Glomerular visceral epithelial cell (primary cell): Measurements from ENCODE around the gene CPED1.

Source experiments
- DNase-seq: peaks from one replicate; pipeline ENCODE4 v3.0.0-alpha.2; 2016; ENCODE audit errors: extremely low spot score

CPED1 gene

DNA sequence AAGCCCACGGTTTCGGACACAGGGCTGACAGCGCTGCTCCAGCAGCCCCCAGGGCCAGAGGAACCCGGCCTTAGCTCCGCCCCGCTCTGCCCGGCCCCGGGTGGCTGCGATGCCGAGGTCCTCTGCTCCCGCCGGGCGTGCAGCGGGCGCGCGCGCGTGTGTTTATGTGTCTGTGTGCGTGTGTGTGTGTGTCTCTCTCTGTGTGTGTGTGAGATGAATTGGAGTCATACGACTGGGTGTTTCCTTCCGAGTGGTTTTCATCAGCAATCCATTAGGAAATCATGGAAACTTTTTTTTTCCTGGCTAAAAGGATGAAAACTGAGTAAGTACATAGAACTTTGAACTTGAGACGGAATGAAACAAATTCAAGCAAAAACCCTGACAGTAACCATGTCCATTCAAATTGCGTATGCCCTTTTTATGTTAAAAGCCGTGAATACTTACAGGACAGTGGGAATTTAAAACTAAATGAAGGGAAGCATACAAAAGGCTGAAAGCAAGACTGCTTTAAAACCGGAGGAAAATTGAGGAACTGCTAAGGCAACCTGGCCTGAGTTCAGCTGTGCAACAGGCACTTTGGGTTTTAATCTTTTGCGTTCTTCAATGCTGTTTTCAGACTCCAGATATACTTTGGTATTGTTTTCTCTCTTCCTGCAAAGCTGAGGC, at the start of gene CPED1:
Gene CPED1, plus strand, starts transcription at position 121 of the 666 bp plus-strand sequence. CDS start 911 bp downstream, outside the sequence.
- DNase-seq = peak; percentile 68

DNA sequence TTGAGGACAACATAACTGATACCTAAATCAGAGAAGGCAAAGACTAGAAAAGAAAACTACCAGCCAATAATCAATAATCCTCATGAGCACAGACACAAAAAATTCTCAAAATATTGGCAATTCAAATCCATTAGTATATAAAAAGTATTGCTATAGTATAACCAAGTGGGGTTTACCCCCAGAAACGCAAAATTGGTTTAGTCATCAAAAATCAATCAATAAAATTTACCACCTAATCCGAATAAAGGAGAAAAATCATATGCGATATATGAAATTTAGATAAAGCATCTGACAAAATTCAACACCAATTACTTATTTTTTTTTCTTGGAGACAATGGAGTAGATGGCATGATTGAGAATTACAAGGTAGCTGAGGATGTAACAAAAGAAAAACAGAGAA, 49.2 kb upstream of the CPED1 start:
- DNase-seq = no peak

DNA sequence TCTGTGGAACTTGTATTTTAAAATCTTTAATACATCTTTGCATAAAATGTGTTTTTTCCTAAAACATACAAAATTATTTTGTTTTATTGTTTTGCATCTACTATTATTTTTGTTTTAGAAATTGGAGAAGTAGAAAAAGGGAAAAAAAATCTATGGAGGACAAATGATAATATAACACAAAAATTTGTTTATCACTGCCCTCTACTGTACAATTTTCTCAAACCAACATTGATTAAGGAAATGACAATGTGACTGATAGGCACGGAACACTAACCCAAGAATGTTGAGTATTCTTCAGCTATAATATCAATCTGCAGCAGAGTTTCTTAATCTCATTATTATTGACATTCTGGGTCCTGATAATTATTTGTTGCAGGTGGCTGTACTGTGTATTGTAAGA, 47.4 kb upstream of the CPED1 start:
- DNase-seq = peak; percentile 3

GRCh38 chr7:120941856-120942255, 46.7 kb upstream of the CPED1 start:
- no peak for DNase-seq

GRCh38 chr7:120942861-120943260, 45.6 kb upstream of the CPED1 start:
- no peak for DNase-seq

- no peak for DNase-seq
Observed at GRCh38 chr7:120944826-120945562, 43.5 kb upstream of the CPED1 start.

DNA sequence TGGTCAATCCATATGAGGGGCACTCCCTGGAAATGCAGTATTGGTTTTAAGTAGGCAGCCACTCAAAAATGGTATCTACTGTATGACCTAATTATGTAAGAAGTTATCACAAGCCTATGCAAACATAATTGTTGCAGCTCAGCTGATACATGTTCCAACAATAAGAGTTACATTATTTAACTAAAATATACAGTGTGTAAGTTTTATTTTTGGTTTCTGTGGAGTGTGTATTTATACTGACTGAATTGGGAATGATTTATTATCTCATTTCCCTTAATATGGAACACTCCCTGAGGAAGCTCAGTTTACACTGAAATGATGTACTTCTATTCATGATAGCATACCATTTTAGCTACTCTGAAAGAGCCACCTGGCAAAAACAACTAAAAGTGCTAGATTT, 40.5 kb upstream of the CPED1 start:
- no peak for DNase-seq

GRCh38 chr7:120949393-120949911, 39.1 kb upstream of the CPED1 start:
- DNase-seq = peak; percentile 4

DNA sequence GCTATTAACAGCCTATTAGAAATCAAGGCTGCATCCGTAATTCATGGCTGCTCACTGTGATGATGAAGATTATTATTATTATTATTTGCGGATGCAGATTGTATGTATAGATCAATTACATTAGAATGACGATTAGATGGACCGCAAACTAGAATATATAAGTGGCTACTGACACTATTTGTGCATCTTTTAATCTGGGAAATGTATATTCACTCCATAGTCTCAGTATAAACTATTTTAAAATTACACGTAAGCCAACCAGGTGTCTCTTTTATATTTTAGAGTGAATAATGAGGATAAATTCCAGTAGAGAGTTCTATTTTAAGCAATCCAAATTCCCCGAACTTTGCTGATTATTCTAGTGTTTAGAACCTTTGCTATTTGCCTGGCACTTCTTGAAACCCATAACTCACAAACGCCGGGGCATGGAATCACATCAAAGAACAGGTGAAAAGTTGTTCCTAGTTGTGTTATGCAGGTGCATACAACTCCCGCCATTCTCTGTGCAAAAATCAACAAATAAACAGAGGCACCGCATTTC, 38.4 kb upstream of the CPED1 start:
- DNase-seq = no peak

DNA sequence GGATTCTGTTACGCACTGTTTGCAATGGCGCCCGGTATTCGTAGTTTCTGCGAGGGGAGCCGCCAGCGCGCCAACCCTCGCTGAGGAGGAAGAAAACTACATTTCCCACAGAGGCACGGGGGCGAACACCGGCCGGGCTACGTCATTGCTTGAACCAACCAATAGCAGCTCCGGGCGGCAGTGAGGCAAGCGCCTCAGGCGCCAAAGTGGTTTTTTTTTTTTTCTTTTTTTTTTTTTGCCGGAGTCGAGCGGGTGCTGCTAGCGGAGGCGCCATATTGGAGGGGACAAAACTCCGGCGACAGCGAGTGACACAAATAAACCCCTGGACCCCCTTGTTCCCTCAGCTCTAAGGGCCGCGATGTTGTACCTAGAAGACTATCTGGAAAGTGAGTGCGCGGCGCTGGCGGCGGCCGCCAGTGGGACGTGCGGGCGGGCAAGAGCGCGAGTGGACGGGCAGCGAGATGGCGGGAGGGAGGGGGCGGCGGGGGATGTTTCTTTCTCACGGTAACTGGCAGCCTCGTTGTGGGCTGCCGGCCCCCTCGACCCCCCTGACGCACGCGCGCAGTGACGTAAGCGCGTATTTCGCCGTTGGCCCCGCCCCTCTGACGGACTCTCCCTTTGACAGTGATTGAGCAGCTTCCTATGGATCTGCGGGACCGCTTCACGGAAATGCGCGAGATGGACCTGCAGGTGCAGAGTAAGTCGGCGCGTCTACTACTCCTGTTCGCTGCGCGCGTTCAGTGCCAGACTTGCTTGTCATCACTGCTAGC, 37.8 kb upstream of the CPED1 start, which contains the start of gene ING3:
Gene ING3, plus strand, starts transcription at position 239 of the 770 bp plus-strand sequence. Its CDS starts 120 bp downstream, at position 359.
- peak; percentile 98 for DNase-seq

DNA sequence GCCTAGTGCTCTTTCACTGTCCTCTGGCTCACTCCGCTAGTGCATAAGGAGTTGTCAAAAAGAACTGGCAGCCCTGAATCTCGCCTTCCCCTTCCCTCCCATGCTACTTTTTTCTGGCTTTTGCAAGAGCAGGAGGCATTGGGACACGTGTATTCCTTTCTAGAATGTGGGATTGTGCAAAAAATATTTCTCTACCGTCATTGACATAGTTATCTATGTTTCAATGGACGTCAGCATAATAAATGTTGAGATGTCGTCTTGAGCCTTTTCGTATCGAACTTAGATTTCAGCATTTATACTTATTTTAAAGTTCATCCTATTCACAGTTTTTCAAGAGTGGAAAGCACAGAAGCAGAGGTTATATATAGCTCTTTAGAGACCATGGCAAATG, 37.2 kb upstream of the CPED1 start:
- DNase-seq = no peak

- DNase-seq = no peak
Observed at GRCh38 chr7:120951826-120952225, 36.7 kb upstream of the CPED1 start.

DNA sequence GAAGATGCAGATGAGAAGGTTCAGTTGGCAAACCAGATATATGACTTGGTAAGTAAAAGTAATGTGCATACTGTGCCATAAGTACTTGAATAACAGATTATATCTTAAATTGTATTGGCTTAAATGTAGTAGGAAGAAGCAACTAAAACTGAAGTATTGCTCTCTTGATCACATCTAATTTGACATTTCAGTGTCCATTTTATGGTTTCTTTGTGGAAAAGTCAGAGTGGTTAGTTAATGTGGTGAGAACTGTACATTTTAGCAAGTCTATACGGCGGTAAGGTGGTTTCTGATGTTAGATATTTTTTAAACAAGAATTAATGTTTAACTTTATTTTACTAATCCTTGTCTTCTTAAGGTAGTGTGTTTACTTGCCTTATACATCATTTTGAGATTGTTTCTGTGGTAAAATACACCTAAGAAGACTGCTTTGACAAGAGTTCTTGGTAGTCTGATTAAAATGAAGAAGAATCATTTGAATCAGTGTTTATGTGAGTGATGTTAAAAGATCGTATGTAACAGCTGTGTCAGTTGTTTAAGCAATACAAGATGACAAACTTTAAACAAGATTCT, 32.8 kb upstream of the CPED1 start:
- DNase-seq = no peak

- no peak for DNase-seq
Observed at GRCh38 chr7:120959929-120960484, 28.5 kb upstream of the CPED1 start.

DNA sequence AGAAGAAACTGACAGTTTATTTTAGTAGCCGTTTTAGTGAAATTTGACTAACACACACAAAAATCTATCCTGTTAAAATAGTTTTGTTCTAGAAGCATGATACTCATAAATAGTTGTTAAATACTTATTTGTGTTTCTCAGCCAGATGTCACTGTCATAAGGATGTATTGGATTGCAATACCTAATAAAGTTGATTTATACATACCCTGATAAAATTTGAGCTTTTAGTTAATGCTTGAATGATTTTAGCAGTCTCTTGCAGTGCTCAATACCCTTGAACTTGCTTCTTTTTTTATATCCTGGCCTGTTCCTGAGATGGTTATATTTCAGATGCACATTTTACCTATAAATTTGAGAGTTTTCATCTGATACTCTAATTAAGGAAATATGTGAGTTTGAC, 27.8 kb upstream of the CPED1 start:
- no peak for DNase-seq

DNA sequence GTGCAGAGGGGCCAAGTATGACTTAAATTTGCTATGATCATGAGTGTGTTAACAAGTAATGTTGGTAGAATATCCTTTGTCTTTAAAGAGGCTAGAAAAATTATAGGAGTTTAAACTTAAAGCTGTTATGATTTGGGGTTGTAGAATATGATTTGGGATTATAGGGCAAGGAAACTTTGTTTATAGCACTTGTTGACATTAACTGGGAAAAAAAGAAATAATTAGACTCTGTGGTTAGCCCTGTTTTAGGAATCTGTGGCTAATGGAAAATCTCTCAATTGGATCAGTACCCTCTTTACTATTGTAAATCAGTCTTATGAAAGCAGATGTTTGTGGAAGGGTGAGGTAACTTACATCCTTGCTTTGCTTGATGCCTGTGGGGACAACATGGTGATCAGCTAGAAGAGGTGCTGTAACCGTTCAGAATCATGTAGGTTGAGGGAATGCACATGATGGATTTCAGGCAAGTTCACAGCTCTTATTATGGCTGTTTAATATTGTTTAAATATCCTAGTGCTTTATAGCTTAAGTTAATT, 26.8 kb upstream of the CPED1 start:
- DNase-seq = no peak

GRCh38 chr7:120964088-120964487, 24.4 kb upstream of the CPED1 start:
- no peak for DNase-seq

DNA sequence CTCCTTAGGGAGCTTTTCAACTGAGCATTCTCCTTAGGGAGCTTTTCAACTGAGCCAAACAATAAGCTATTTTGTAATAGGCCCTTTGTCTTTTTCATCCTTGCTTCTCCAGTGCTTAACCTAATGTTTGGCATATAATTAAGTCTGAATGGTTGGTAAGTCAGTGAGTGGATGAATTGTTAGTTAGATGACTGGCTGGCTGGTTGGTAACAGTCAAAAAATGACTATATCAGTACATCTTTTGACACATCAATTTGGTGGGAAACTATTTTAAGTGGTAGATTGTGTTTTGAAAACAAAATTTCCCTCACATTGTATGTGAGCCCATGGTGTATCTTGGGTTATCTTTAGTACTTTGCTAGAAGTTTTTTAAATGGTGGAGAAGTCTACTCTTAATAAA, 21.6 kb upstream of the CPED1 start:
- no peak for DNase-seq

- no peak for DNase-seq
Observed at GRCh38 chr7:120973849-120974248, 14.7 kb upstream of the CPED1 start.

- no peak for DNase-seq
Observed at GRCh38 chr7:120979765-120980499, 8.6 kb upstream of the CPED1 start.
